Esophagus squamous epithelium (tissue), 4 donors: ENCODE data around the gene RNF217.

Experiments used
- POLR2A ChIP-seq, 4 donors: fragments of 450-650 bp; IDR thresholded peaks; one replicate each; pipeline ENCODE4 v1.6.1; 2017; ENCODE audit warnings: antibody characterized with exemption in 4 of 4, mild to moderate bottlenecking in 4 of 4, moderate library complexity in 3 of 4
- TF ChIP-seq, protein P1 (sequence below), 6 experiments: fragments of 450-650 bp in 4 of 6; fragments of 200-600 bp in 2 of 6; sonication (generic) in 2 of 6; IDR thresholded peaks; one replicate each; pipeline ENCODE4 v1.5.1; 2016 to 2019; ENCODE audit warnings: antibody characterized with exemption in 6 of 6, mild to moderate bottlenecking in 4 of 6, moderate library complexity in 4 of 6

DNA sequence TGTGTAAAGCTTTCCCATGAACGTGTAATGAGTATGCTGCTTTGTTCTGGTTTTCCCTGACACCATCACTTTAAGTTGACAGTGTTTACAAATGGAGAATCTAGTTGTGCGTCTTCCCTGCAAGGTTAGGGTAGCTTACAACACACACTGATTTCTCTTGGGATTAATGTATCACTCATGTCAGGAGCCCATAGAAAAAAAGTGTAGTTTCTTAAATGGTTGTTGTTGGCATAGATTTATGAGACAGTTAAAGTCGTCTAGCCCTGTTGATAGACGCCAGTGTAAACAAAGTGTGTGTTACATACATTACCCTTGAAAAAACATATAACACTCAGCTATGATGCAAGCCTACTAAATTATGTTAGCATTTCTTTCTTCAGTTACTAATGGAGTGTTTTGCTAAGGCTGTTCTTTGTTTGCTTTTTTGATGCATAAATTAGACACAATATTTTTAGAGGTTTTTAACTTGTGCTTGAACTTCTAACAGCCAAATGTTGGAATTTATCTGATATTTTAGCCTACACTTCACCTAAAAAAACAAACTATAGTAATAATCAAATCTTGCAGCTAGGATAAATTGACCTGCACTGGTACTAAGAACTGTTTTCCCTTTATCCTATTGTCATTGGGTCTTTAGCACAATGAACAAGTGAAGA lies 88.6 kb downstream of the RNF217 start:
- TF ChIP-seq, protein P1, sequence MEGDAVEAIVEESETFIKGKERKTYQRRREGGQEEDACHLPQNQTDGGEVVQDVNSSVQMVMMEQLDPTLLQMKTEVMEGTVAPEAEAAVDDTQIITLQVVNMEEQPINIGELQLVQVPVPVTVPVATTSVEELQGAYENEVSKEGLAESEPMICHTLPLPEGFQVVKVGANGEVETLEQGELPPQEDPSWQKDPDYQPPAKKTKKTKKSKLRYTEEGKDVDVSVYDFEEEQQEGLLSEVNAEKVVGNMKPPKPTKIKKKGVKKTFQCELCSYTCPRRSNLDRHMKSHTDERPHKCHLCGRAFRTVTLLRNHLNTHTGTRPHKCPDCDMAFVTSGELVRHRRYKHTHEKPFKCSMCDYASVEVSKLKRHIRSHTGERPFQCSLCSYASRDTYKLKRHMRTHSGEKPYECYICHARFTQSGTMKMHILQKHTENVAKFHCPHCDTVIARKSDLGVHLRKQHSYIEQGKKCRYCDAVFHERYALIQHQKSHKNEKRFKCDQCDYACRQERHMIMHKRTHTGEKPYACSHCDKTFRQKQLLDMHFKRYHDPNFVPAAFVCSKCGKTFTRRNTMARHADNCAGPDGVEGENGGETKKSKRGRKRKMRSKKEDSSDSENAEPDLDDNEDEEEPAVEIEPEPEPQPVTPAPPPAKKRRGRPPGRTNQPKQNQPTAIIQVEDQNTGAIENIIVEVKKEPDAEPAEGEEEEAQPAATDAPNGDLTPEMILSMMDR (IDR thresholded peaks at IDR 0.05): no peak
- no peak for TF ChIP-seq POLR2A (IDR thresholded peaks at IDR 0.05)
